ENCODE data around the gene RPAP3.
"Not testable (repeated sequence)": the region's sequence is repeated elsewhere in the genome, so short reads cannot be mapped to it uniquely, and the experiment has no call there.

Gene RPAP3

GRCh38 chr12:47652521-47653234, 53.2 kb downstream of the RPAP3 start:
- peak; percentile 3 for DNase-seq

DNA sequence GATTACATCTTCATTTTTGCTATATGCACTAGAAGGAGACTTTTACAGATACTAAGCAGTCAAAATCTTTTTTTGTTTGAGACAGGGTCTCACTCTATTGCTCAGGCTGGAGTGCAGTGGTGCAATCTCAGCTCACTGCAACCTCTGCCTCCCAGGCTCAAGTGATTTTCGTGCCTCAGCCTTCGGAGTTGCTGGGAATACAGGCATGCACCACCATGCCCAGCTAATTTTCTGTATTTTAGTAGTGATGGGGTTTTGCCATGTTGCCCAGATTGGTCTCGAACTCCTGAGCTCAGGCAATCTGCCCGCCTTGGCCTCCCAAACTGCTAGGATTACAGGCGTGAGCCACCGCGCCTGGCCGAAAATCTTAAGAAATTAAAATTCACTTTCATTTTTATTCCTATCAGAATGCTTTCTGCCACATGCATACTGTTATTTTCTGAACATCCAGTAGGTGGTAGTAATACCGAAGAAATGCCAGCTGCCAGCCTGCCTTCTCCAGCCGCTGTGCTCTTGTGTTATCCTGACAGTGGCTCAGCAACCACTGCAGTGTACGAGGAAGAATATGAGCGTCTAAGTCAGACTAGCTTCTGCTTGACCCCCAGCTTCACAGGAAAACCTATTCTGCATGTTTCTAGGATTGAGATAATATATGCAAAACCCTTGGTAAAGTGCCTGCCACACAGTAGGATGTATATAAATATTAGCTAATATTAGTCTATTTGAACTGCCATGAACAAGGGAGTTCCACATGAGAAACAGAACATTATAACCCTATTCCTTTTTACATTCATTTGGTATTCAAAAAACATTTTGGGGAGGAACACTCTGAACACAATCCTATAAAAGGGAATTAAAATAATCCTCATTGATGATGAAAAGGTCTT, 54.2 kb downstream of the RPAP3 start:
- DNase-seq, result peak; percentile 23

DNA sequence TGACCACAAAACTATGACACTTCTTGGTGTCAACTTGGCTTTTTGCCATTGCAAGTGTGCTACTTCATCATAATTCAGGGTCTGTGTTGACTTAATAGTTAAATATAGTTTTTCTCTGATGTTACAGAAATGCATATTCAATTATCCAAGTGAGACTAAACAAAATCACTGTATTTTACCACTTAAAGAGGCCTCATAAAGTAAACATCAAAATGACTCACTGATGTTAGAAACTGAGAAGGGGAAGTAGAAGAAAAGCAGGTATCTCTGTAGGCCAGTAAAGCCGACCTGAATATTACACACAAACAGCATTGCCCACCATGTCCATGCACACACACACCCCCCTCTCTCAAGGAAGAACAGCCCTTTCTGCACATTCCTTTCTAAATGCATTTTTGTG, 55.4 kb downstream of the RPAP3 start:
- no peak for DNase-seq

GRCh38 chr12:47649381-47649780, 56.4 kb downstream of the RPAP3 start:
- no peak for DNase-seq

DNA sequence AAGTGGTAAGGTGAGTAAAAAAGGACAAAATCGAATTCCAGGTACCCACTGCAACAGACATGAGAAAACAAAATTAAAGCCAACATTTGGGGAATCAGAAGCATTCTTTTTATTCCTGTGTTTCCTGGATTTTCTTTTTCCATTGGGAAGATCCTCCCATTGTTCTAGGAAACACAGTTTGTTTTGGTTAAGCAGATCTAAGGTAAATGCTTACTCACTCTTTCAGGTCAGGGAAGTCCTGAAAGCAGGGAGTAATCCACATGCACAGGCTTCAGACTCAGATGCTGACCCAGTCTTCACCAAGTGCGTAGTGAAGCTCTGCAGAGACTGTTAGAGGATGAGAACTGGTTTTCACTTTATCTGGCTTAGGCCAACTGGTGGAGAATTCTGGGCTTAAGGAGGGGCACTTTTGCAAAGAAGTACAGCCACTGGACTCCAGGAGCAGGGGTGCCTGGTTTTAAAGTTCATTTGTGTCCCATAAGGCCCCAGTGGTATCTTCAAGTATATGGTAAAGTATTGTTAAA, 57.7 kb downstream of the RPAP3 start:
- no peak for DNase-seq

- DNase-seq, result not testable (repeated sequence)
Observed at GRCh38 chr12:47642310-47642709, 63.5 kb downstream of the RPAP3 start.

DNA sequence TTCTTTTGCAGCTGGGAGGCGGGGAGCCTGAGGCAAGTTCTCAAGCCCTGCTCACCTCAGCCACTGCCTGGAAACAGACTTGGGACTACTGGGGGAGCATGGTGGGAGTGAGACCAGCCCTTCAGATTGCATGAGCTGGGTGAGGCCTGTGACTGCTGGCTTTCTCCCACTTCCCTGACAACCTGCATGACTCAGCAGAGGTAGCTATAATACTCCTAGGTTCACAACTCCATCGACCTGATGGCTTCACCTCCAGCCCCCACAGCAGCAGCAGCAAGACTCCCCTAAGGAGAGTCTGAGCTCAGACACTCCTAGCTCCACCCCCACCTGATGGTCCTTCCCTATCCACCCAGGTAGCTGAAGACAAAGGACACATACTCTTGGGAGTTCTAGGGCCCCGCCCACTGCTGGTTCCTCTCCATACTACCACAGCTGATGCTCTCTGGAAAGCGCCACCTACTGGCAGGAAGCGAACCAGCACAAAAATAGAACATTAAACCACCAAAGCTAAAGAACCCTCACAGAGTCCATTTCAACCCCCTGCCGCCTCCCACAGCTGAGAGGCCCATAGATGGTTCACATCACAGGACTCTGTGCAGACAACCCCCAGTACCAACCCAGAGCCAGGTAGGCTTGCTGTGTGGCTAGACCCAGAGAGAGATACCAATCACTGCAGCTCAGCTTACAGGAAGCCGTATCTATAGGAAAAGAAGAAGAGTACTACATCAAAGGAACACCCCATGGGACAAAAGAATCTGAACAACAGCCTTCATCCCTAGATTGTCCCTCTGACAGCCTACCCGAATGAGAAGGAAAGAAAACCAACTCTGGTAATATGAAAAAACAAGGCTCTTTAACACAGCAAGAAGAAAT, 68.7 kb downstream of the RPAP3 start:
- no peak for DNase-seq

DNA sequence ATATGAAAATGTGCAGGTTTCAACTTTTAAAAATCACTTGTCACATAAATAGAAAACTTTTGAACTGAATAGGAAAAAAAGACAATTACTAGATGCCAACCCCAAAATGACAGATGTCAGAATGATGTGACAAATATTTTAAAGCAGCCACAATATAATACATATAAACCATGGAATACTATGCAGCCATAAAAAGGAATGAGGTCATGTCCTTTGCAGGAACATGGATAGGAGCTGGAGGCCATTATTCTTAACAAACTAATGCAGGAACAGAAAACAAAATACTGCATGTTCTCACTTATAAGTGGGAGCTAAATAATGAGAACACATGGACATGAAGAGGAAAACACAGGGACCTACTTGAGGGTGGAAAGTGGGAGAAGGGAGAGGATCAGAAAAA, 70.1 kb downstream of the RPAP3 start:
- DNase-seq, result not testable (repeated sequence)

DNA sequence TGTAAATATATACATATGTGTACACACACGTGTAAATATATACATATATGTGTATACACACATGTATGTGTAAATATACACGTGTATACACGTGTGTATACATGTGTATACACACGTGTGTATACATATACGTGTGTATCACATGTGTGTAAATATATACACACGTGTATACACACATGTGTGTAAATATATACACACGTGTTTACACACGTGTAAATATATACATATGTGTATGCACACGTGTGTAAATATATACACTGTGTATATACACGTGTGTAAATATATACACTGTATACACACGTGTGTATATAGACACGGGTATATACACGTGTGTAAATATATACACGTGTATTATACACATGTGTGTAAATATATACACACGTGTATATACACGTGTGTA, 71.7 kb downstream of the RPAP3 start:
- no peak for DNase-seq

DNA sequence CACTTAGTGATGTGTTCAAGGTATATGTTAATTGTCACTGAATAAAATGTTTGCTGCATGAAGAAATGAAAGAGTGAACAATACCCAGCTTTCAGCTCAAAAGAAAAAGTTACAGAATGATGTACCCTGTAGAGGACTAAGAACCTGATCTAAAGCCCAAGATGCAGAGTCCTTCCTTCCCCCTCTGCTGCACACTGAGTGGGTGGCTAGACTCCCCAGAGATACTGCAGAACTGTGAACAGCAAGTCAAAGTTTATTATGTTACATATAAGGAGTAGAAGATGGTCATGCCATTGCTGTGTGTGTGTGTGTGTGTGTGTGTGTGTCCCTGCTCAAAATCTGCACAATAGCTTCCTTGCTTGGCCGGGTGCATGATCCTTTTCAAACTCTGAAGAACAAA, 83.9 kb downstream of the RPAP3 start:
- no peak for DNase-seq

DNA sequence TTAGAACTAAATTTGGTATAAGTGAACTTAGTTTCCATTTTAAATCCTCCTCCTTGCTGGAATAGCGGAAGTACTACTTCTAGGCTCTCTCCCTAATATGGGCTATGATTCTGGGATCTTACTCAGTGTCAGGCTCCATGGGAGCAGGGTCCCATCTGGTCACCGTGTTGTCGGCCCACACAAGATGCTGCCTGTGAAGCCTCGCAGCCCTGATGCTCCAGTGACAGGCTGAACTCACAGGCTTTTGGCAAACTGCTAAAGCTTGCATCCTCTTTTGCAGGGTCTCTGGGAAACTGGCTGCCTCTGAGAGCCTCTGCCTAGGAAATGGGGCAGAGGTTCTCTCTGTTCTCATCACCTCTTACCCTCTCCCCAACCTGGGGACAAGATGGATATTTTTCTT, 88.4 kb downstream of the RPAP3 start:
- no peak for DNase-seq

GRCh38 chr12:47616440-47616839, 89.4 kb downstream of the RPAP3 start:
- DNase-seq, result no peak

- DNase-seq, result no peak
Observed at GRCh38 chr12:47615711-47616110, 90.1 kb downstream of the RPAP3 start.

DNA sequence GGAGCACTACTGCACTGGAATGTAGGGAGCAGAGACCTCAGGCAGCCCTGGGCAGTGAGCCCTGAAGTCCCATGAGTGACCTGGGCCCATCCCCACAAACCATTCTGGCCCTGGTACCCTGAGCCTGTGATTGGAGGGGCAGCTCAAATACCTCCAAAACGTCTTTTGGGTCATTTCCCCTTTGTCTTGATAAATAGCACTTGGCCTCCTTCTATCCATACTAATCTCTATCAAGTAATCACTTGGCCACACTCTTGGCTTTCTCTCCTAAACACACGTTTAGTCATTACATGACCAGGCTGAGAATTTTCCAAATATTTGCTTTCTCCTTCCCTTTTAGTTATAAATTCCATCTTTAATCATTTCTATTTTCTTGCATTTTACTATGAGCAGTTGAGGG, 91.3 kb downstream of the RPAP3 start:
- no peak for DNase-seq

DNA sequence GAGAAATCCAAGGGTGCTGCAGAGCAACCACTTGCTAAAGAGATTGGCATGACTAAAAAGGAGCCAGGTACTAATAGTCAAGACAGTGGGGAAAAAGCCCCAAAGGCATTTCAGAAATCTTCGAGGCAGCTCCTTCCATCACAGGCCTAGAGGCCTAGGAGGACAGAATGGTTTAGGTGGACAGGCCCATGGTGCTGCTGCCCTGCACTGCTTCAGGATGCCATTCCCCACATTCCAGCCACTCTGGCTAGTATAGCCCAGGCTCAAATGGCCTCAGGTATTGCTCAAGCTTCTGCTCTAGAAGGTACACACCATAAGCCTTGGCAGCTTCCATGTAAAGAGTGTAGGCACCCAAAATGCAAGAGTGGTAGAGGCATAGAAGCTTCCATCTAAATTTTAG, 92.9 kb downstream of the RPAP3 start:
- no peak for DNase-seq

GRCh38 chr12:47611906-47612305, 93.9 kb downstream of the RPAP3 start:
- no peak for DNase-seq
